HEK293 (cell line): ENCODE data around the gene SNCB.

Experiments used
- CTCF ChIP-seq: fragments of 450-650 bp; formaldehyde crosslinking; IDR thresholded peaks from 2 replicates; pipeline ENCODE4 v1.5.1; 2016; ENCODE audit warnings: missing biosample characterization, missing genetic modification characterization
- HOXA7 ChIP-seq: sonication (generic); formaldehyde crosslinking; IDR thresholded peaks from 2 replicates; pipeline ENCODE4 v1.8.1; 2022; ENCODE audit warnings: missing genetic modification reagents, borderline replicate concordance
- YY1 ChIP-seq: fragments of 450-650 bp; formaldehyde crosslinking; IDR thresholded peaks from 2 replicates; pipeline ENCODE4 v1.5.1; 2018; ENCODE audit warnings: missing biosample characterization, missing genetic modification characterization
- ZFP41 ChIP-seq: fragments of 450-650 bp; formaldehyde crosslinking; IDR thresholded peaks from 2 replicates; pipeline ENCODE4 v1.5.1; 2016; ENCODE audit warnings: missing biosample characterization, missing genetic modification characterization, borderline replicate concordance
- ZNF138 ChIP-seq: fragments of 450-650 bp; formaldehyde crosslinking; IDR thresholded peaks from 2 replicates; pipeline ENCODE4 v1.5.1; 2016; ENCODE audit warnings: missing biosample characterization, missing genetic modification characterization, borderline replicate concordance
- ZNF404 ChIP-seq: fragments of 450-650 bp; formaldehyde crosslinking; IDR thresholded peaks from 2 replicates; pipeline ENCODE4 v1.5.1; 2017; ENCODE audit warnings: missing biosample characterization, missing genetic modification characterization
- TF ChIP-seq, protein P1 (sequence below): fragments of 450-650 bp; formaldehyde crosslinking; IDR thresholded peaks from 2 replicates; pipeline ENCODE4 v1.5.1; 2016; ENCODE audit warnings: missing biosample characterization, missing genetic modification characterization

- TF ChIP-seq CTCF (tag by site-specific recombination) (no peak), ZNF404 (tag by site-specific recombination) (no peak), ZNF138 (tag by site-specific recombination) (no peak), HOXA7 (CRISPR knock-in tag) (no peak), ZFP41 (tag by site-specific recombination) (no peak), YY1 (tag by site-specific recombination) (no peak)
- TF ChIP-seq, protein P1, sequence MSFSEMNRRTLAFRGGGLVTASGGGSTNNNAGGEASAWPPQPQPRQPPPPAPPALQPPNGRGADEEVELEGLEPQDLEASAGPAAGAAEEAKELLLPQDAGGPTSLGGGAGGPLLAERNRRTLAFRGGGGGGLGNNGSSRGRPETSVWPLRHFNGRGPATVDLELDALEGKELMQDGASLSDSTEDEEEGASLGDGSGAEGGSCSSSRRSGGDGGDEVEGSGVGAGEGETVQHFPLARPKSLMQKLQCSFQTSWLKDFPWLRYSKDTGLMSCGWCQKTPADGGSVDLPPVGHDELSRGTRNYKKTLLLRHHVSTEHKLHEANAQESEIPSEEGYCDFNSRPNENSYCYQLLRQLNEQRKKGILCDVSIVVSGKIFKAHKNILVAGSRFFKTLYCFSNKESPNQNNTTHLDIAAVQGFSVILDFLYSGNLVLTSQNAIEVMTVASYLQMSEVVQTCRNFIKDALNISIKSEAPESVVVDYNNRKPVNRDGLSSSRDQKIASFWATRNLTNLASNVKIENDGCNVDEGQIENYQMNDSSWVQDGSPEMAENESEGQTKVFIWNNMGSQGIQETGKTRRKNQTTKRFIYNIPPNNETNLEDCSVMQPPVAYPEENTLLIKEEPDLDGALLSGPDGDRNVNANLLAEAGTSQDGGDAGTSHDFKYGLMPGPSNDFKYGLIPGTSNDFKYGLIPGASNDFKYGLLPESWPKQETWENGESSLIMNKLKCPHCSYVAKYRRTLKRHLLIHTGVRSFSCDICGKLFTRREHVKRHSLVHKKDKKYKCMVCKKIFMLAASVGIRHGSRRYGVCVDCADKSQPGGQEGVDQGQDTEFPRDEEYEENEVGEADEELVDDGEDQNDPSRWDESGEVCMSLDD (tag by site-specific recombination), result no peak
Measured at GRCh38 chr5:176652136-176652535, 21.8 kb upstream of the SNCB start.
